NK-92 (cell line): ENCODE data around the gene RFT1.

Experiments used
- DNase-seq: peaks from one replicate; lab custom pipeline; 2025; ENCODE audit not compliant: unreplicated experiment; lab: John Stamatoyannopoulos, UW

RFT1 gene

GRCh38 chr3:53150247-53151085 lies 20.2 kb upstream of the RFT1 start:
- no peak for DNase-seq

GRCh38 chr3:53149699-53150098 lies 19.5 kb upstream of the RFT1 start:
- DNase-seq = no peak

GRCh38 chr3:53149006-53149690 lies 18.9 kb upstream of the RFT1 start:
- DNase-seq = no peak

GRCh38 chr3:53147903-53148400 lies 17.7 kb upstream of the RFT1 start:
- no peak for DNase-seq

GRCh38 chr3:53147151-53147902 lies 17.1 kb upstream of the RFT1 start:
- no peak for DNase-seq

- no peak for DNase-seq
Measured at GRCh38 chr3:53146319-53146891, 16.2 kb upstream of the RFT1 start.

GRCh38 chr3:53145713-53146080 lies 15.5 kb upstream of the RFT1 start:
- DNase-seq = no peak

GRCh38 chr3:53144862-53145712 lies 14.9 kb upstream of the RFT1 start:
- DNase-seq = no peak

GRCh38 chr3:53144446-53144845 lies 14.2 kb upstream of the RFT1 start:
- DNase-seq = no peak

GRCh38 chr3:53142986-53143385 lies 12.8 kb upstream of the RFT1 start:
- no peak for DNase-seq

GRCh38 chr3:53140847-53141845 lies 10.9 kb upstream of the RFT1 start:
- DNase-seq = no peak

GRCh38 chr3:53139906-53140846 lies 9.9 kb upstream of the RFT1 start:
- no peak for DNase-seq

GRCh38 chr3:53137835-53138446 lies 7.7 kb upstream of the RFT1 start:
- DNase-seq = no peak

GRCh38 chr3:53137221-53137620 lies 7.0 kb upstream of the RFT1 start:
- DNase-seq = no peak

- no peak for DNase-seq
Measured at GRCh38 chr3:53134631-53135232, 4.5 kb upstream of the RFT1 start.

GRCh38 chr3:53132347-53132746 lies 2.1 kb upstream of the RFT1 start:
- DNase-seq = no peak

GRCh38 chr3:53131096-53131495 lies 861 bp upstream of the RFT1 start:
- DNase-seq = no peak
